IMR-90 (cell line): Measurements from ENCODE around the gene PDE6A. TPM values are rescaled to one million over a fixed set of nuclear protein-coding genes. Genes with fewer than 3 reads are reported as not detected.

ENCODE experiments used
- ATAC-seq: fragments of 200-7000 bp; cut with Tn5 transposase; 2 replicates; pipeline ENCODE4 v1.9.1; 2020; ENCODE audit warnings: low read depth, mild to moderate bottlenecking, moderate library complexity
- BruUV-seq: library from RNA; stranded (reverse); fragments of 400-500 nt; replicated peaks from 2 replicates; lab custom pipeline; 2021; lab: Mats Ljungman, UMichigan
- CTCF ChIA-PET: fragments of 300-600 bp; formaldehyde crosslinking; extraction: SDS; loops from one replicate; lab custom pipeline; 2021; ENCODE audit warnings: antibody characterized with exemption; lab: Yijun Ruan, JAX
- POLR2A ChIA-PET: fragments of 300-600 bp; sonication (Branson Sonifier 250); formaldehyde crosslinking; loops from one replicate; lab custom pipeline; 2022; ENCODE audit warnings: antibody characterized with exemption; ENCODE audit not compliant: unreplicated experiment; lab: Charles Lee
- DNase-seq: peaks from one replicate; pipeline ENCODE4 v3.0.0; 2013
- H2AFZ ChIP-seq: replicated peaks from 2 replicates; pipeline ENCODE3; 2013; ENCODE audit warnings: low read length, mild to moderate bottlenecking; ENCODE audit not compliant: poor library complexity
- H2AK5ac ChIP-seq: 2 replicates; pipeline ENCODE4 v1.6.1; 2013; ENCODE audit warnings: low read depth, low read length, inconsistent platforms
- H2AK9ac ChIP-seq: replicated peaks from 2 replicates; pipeline ENCODE3; 2013; ENCODE audit warnings: mild to moderate bottlenecking, low read depth, low read length, moderate library complexity; ENCODE audit not compliant: poor library complexity
- H2BK120ac ChIP-seq: 2 replicates; pipeline ENCODE4 v1.6.1; 2013; ENCODE audit warnings: low read depth, low read length, inconsistent platforms
- H2BK15ac ChIP-seq: 3 replicates; pipeline ENCODE4 v1.6.1; 2013; ENCODE audit warnings: low read depth, low read length, inconsistent platforms
- H2BK20ac ChIP-seq: 2 replicates; pipeline ENCODE4 v1.6.1; 2013; ENCODE audit warnings: low read depth, mild to moderate bottlenecking, inconsistent platforms, low read length, moderate library complexity
- H2BK5ac ChIP-seq: 2 replicates; pipeline ENCODE4 v1.6.1; 2013; ENCODE audit warnings: mild to moderate bottlenecking, low read depth, low read length, inconsistent platforms; ENCODE audit not compliant: poor library complexity, severe bottlenecking
- H3K14ac ChIP-seq: replicated peaks from 2 replicates; pipeline ENCODE4 v1.6.1; 2013; ENCODE audit warnings: low read depth, low read length, inconsistent platforms
- H3K18ac ChIP-seq: 2 replicates; pipeline ENCODE4 v1.6.1; 2013; ENCODE audit warnings: low read depth, low read length, control low read depth
- H3K23ac ChIP-seq: 2 replicates; pipeline ENCODE4 v1.6.1; 2013; ENCODE audit warnings: low read depth, low read length, inconsistent platforms
- H3K27ac ChIP-seq: 2 replicates; pipeline ENCODE4 v1.5.1; 2013; ENCODE audit warnings: mild to moderate bottlenecking, control low read depth, low read length; ENCODE audit not compliant: insufficient read depth
- H3K27me3 ChIP-seq: 2 replicates; pipeline ENCODE4 v1.6.1; 2013; ENCODE audit warnings: low read length; ENCODE audit not compliant: control insufficient read depth, insufficient read depth
- H3K36me3 ChIP-seq: 2 replicates; pipeline ENCODE4 v1.6.1; 2013; ENCODE audit warnings: low read length, mixed read lengths; ENCODE audit not compliant: control insufficient read depth, insufficient read depth
- H3K4ac ChIP-seq: 2 replicates; pipeline ENCODE4 v1.6.1; 2013; ENCODE audit warnings: low read depth, low read length, inconsistent platforms
- H3K4me1 ChIP-seq: 2 replicates; pipeline ENCODE4 v1.6.1; 2013; ENCODE audit warnings: low read length, mixed read lengths; ENCODE audit not compliant: control insufficient read depth, insufficient read depth
- H3K4me2 ChIP-seq: 2 replicates; pipeline ENCODE4 v1.6.1; 2013; ENCODE audit warnings: low read depth, mild to moderate bottlenecking, control low read depth, low read length, moderate library complexity
- H3K4me3 ChIP-seq: 2 replicates; pipeline ENCODE4 v1.5.1; 2013; ENCODE audit warnings: low read depth, mild to moderate bottlenecking, control low read depth, low read length, moderate library complexity; ENCODE audit not compliant: insufficient read depth
- H3K56ac ChIP-seq: 2 replicates; pipeline ENCODE4 v1.6.1; 2013; ENCODE audit warnings: low read length, inconsistent platforms; ENCODE audit not compliant: insufficient read depth; ENCODE audit errors: extremely low read depth
- H3K79me1 ChIP-seq, 2 experiments: 2 replicates each; pipeline ENCODE4 v1.6.1; 2013; ENCODE audit warnings: low read length in 2 of 2, inconsistent platforms in 1 of 2, low read depth in 1 of 2
- H3K9ac ChIP-seq: 2 replicates; pipeline ENCODE4 v1.6.1; 2013; ENCODE audit warnings: low read depth, low read length, control low read depth
- H3K9me1 ChIP-seq: 2 replicates; pipeline ENCODE4 v1.6.1; 2013; ENCODE audit warnings: low read length, inconsistent platforms; ENCODE audit not compliant: insufficient read depth
- H3K9me3 ChIP-seq: 2 replicates; pipeline ENCODE4 v1.6.1; 2013; ENCODE audit warnings: low read length; ENCODE audit not compliant: control insufficient read depth, insufficient read depth
- H4K20me1 ChIP-seq: 2 replicates; pipeline ENCODE4 v1.6.1; 2013; ENCODE audit warnings: low read length, inconsistent platforms; ENCODE audit not compliant: insufficient read depth
- H4K5ac ChIP-seq: 2 replicates; pipeline ENCODE4 v1.6.1; 2013; ENCODE audit warnings: mild to moderate bottlenecking, low read depth, low read length, control low read depth
- H4K8ac ChIP-seq, 2 experiments: 2 replicates each; pipeline ENCODE4 v1.6.1; 2013; ENCODE audit warnings: low read depth in 2 of 2, low read length in 2 of 2, control low read depth in 1 of 2, inconsistent platforms in 1 of 2
- H4K91ac ChIP-seq: 2 replicates; pipeline ENCODE4 v1.6.1; 2013; ENCODE audit warnings: low read depth, low read length, inconsistent platforms; ENCODE audit not compliant: insufficient read depth
- BHLHE40 ChIP-seq: fragments of 150-350 bp; IDR thresholded peaks from 2 replicates; pipeline ENCODE4 v1.6.1; 2016; ENCODE audit warnings: mild to moderate bottlenecking, low read depth, low read length
- CEBPB ChIP-seq: IDR thresholded peaks from 2 replicates; pipeline ENCODE4 v1.6.1; 2012; ENCODE audit warnings: low read depth, low read length, improper control_type of control experiment
- CHD1 ChIP-seq: IDR thresholded peaks from 2 replicates; pipeline ENCODE4 v1.6.1; 2012; ENCODE audit warnings: low read depth, low read length, improper control_type of control experiment
- FOS ChIP-seq: fragments of 150-350 bp; IDR thresholded peaks from 2 replicates; pipeline ENCODE4 v1.6.1; 2016; ENCODE audit warnings: low read depth, low read length
- MAFK ChIP-seq: IDR thresholded peaks from 2 replicates; pipeline ENCODE4 v1.6.1; 2012; ENCODE audit warnings: low read depth, low read length, improper control_type of control experiment
- MAZ ChIP-seq: IDR thresholded peaks from 2 replicates; pipeline ENCODE4 v1.6.1; 2012; ENCODE audit warnings: low read depth, mild to moderate bottlenecking, low read length, improper control_type of control experiment, moderate library complexity, borderline replicate concordance
- MXI1 ChIP-seq: IDR thresholded peaks from 2 replicates; pipeline ENCODE4 v1.6.1; 2012; ENCODE audit warnings: low read depth, mild to moderate bottlenecking, low read length, moderate library complexity, borderline replicate concordance
- NFE2L2 ChIP-seq: fragments of 150-350 bp; IDR thresholded peaks from 2 replicates; pipeline ENCODE4 v1.6.1; 2016; ENCODE audit warnings: low read depth, mild to moderate bottlenecking, low read length
- POLR2A ChIP-seq: IDR thresholded peaks from 2 replicates; pipeline ENCODE4 v1.6.1; 2012; ENCODE audit warnings: mild to moderate bottlenecking, low read depth, low read length
- RAD21 ChIP-seq: IDR thresholded peaks from 2 replicates; pipeline ENCODE4 v1.6.1; 2012; ENCODE audit warnings: low read length, improper control_type of control experiment
- RCOR1 ChIP-seq: IDR thresholded peaks from 2 replicates; pipeline ENCODE4 v1.6.1; 2012; ENCODE audit warnings: mild to moderate bottlenecking, low read length, improper control_type of control experiment; ENCODE audit not compliant: insufficient replicate concordance
- RFX5 ChIP-seq: IDR thresholded peaks from 2 replicates; pipeline ENCODE4 v1.8.0; 2012; ENCODE audit warnings: low read depth, mild to moderate bottlenecking, low read length, moderate library complexity
- SMC3 ChIP-seq: fragments of 150-350 bp; IDR thresholded peaks from 2 replicates; pipeline ENCODE4 v1.6.1; 2016; ENCODE audit warnings: low read depth, mild to moderate bottlenecking, antibody characterized with exemption, low read length, moderate library complexity
- WGBS, 2 experiments: methylation state at CpG; one replicate each; pipeline versions ENCODE4 v1.1.5 to v1.1.7; 2013; ENCODE audit warnings: missing lambda C conversion rate in 2 of 2; ENCODE audit not compliant: insufficient read length in 1 of 2; ENCODE audit errors: extremely low coverage in 2 of 2; 5-methylcytosine and 5-hydroxymethylcytosine counted together
- dilution Hi-C: fragments of 300-500 bp; cut with HindIII; formaldehyde crosslinking; loops from one replicate; pipeline ENCODE4 v1.14.3; 2018; ENCODE audit warnings: low sequenced_read_pairs; ENCODE audit not compliant: unreplicated experiment
- in situ Hi-C: fragments of 300-500 bp; cut with MboI; formaldehyde crosslinking; loops from 3 replicates; pipeline ENCODE4 v1.14.3; 2019; ENCODE audit warnings: low sequenced_read_pairs, inconsistent platforms, mixed read lengths
- intact Hi-C: fragments of 100-400 bp; cut with micrococcal nuclease; formaldehyde crosslinking; loops from 2 replicates; pipeline ENCODE4 v1.10.0; 2022
- polyA plus RNA-seq, 3 experiments: library from polyadenylated mRNA; depleted of rRNA; stranded (reverse); fragments of >200 nt; gene quantifications; 2 replicates each; pipeline ENCODE4 v1.2.3, GENCODE V29; 2012; ENCODE audit warnings: low replicate concordance in 1 of 3
- total RNA-seq: library from RNA; depleted of rRNA; stranded (reverse); fragments of >200 nt; gene quantifications from 2 replicates; pipeline ENCODE4 v1.2.3, GENCODE V29; 2012
- TF ChIP-seq, protein P1 (sequence below): fragments of 150-350 bp; IDR thresholded peaks from 2 replicates; pipeline ENCODE4 v1.6.1; 2017; ENCODE audit warnings: mild to moderate bottlenecking, antibody characterized with exemption, low read length, low read depth
- TF ChIP-seq, protein P2 (sequence below): fragments of 150-350 bp; IDR thresholded peaks from 2 replicates; pipeline ENCODE4 v1.6.1; 2016; ENCODE audit warnings: low read depth, mild to moderate bottlenecking, low read length, moderate library complexity, borderline replicate concordance
- TF ChIP-seq, protein P3 (sequence below): conservative IDR thresholded peaks from 2 replicates; pipeline ENCODE4 v1.5.1; 2012; ENCODE audit warnings: mild to moderate bottlenecking, low read depth, low read length, improper control_type of control experiment

The PDE6A gene
- total and polyA plus RNA-seq, 2 of the 4 experiments (the other 2 are of a cell fraction): not detected

DNA sequence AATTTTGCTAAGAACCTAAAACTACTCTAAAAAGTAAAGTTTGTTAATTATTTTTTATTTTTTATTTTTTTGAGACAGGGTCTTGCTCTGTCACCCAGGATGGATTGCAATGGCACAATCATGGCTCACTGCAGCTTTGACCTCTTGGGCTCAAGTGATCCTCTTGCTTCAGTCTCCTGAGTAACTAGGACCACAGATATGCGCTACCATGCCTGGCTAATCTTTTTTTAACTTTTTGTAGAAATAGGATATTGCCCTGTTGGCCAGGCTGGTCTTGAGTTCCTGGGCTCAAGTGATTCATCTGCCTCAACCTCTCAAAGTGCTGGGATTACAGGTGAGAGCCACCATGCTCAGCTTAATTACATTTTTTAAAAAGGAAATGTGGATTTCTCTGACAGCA, 45.8 kb downstream of the PDE6A start:
- Histone ChIP-seq H3K9ac (no peak overlapping the region), H3K4me1 (no peaks in the 10 kb centered on the region), H3K27ac (no peak overlapping the region), H3K9me1 (no peaks in the 10 kb centered on the region), H3K4me2 (no peak overlapping the region), H3K9me3 (no peaks in the 10 kb centered on the region), H2BK15ac (no peak overlapping the region), H3K14ac (no peak overlapping the region), H3K36me3 (no peaks in the 10 kb centered on the region), H2BK120ac (no peak overlapping the region), H4K20me1 (no peaks in the 10 kb centered on the region), H4K91ac (no peak overlapping the region), H4K5ac (no peak overlapping the region), H2AFZ (no peak overlapping the region), H3K27me3 (peaks cover 28% of the 10 kb centered on the region), H3K4me3 (no peak overlapping the region), H3K79me1 (no peaks in the 10 kb centered on the region), H3K23ac (no peak overlapping the region), H2BK20ac (no peak overlapping the region), H4K8ac (no peak overlapping the region), H3K4ac (no peak overlapping the region), H2AK9ac (no peak overlapping the region), H3K18ac (no peak overlapping the region), H3K56ac (no peak overlapping the region), H2AK5ac (no peak overlapping the region), H2BK5ac (no peak overlapping the region)
- intact Hi-C loops: no loop called here
- ATAC-seq (no peak), DNase-seq (no peak)
- BruUV-seq: no TSS peak
- POLR2A ChIA-PET: no interaction called here
- WGBS, 2 experiments: no CpG with 5 or more reads among the region's 1 CpG
- TF ChIP-seq SMC3: no peak
- no peak for TF ChIP-seq POLR2A
- no peak for TF ChIP-seq RAD21
- no peak for TF ChIP-seq CEBPB
- TF ChIP-seq MAZ: no peak
- TF ChIP-seq, protein P1, sequence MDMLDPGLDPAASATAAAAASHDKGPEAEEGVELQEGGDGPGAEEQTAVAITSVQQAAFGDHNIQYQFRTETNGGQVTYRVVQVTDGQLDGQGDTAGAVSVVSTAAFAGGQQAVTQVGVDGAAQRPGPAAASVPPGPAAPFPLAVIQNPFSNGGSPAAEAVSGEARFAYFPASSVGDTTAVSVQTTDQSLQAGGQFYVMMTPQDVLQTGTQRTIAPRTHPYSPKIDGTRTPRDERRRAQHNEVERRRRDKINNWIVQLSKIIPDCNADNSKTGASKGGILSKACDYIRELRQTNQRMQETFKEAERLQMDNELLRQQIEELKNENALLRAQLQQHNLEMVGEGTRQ: no peak
- TF ChIP-seq BHLHE40: no peak
- TF ChIP-seq MAFK: no peak
- TF ChIP-seq RFX5: no peak
- TF ChIP-seq, protein P2, sequence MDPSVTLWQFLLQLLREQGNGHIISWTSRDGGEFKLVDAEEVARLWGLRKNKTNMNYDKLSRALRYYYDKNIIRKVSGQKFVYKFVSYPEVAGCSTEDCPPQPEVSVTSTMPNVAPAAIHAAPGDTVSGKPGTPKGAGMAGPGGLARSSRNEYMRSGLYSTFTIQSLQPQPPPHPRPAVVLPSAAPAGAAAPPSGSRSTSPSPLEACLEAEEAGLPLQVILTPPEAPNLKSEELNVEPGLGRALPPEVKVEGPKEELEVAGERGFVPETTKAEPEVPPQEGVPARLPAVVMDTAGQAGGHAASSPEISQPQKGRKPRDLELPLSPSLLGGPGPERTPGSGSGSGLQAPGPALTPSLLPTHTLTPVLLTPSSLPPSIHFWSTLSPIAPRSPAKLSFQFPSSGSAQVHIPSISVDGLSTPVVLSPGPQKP: no peak
- no peak for TF ChIP-seq RCOR1
- no peak for TF ChIP-seq NFE2L2
- no peak for TF ChIP-seq MXI1
- TF ChIP-seq, protein P3, sequence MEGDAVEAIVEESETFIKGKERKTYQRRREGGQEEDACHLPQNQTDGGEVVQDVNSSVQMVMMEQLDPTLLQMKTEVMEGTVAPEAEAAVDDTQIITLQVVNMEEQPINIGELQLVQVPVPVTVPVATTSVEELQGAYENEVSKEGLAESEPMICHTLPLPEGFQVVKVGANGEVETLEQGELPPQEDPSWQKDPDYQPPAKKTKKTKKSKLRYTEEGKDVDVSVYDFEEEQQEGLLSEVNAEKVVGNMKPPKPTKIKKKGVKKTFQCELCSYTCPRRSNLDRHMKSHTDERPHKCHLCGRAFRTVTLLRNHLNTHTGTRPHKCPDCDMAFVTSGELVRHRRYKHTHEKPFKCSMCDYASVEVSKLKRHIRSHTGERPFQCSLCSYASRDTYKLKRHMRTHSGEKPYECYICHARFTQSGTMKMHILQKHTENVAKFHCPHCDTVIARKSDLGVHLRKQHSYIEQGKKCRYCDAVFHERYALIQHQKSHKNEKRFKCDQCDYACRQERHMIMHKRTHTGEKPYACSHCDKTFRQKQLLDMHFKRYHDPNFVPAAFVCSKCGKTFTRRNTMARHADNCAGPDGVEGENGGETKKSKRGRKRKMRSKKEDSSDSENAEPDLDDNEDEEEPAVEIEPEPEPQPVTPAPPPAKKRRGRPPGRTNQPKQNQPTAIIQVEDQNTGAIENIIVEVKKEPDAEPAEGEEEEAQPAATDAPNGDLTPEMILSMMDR: no peak
- no peak for TF ChIP-seq CHD1
- no peak for TF ChIP-seq FOS
- in situ Hi-C loops: no loop called here
- dilution Hi-C loops: no loop called here
- CTCF ChIA-PET: no interaction called here
